Measurements from ENCODE around the gene PTPRK. TPM values are rescaled to one million over a fixed set of nuclear protein-coding genes. Genes with fewer than 3 reads are reported as not detected.

Gene PTPRK
- total and polyA plus RNA-seq, 10 of the 15 experiments (the other 5 are each of a cell fraction or from before 2014, with no cell fraction given), result 0.23 to 1.9 (median 0.55) TPM

DNA sequence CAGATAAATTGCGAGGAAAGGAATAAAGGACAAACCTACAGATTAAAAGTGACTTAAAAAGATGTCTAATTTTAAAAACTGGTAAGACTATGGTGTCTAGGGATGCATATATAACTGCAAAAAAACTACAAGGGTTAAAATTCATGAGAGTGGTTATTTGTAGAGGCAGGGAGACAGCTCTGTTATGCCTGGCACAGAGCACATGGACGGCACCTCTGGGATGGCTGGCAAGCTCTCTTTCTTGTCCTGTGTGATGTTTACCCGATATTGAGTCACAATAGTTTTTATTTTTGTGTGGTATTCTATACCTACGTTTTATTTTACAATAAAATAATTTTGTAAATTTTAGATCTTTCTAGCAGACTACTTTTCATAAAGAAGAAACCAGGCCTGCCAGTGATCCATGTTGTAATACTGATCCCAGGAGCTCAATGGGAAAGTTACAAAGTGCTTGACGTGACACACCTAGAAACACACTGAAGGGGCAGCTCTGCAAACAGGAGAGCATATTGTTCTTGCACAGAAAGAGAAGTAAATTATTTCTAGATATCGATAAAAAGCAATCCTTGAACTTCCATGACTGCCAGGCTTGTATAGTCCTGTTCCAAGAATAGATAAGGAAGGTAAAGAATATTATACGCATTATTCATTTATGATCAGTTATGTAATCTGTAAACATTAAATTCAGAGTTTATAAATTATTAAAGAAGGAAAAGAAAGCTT, 290.0 kb downstream of the PTPRK start:
- Histone ChIP-seq H3K27ac (ENCODE audit: control insufficient read depth, insufficient read depth) (no peak overlapping the region), H3K4me3 (no peak overlapping the region), H3K36me3 (ENCODE audit: control insufficient read depth in 2 of 2, insufficient read depth in 2 of 2, low read length in 1 of 2) (no peaks in the 10 kb centered on the region), H3K4me1 (ENCODE audit: control insufficient read depth, insufficient read depth, low read length) (no peaks in the 10 kb centered on the region), H4K20me1 (ENCODE audit: control insufficient read depth, insufficient read depth) (no peaks in the 10 kb centered on the region), H3K27me3 (replicated peaks in 1 of 2; ENCODE audit: control insufficient read depth in 2 of 2, insufficient read depth in 2 of 2, low read length in 1 of 2) (no peaks in the 10 kb centered on the region), H3K4me2 (ENCODE audit: control insufficient read depth, insufficient read depth) (no peak overlapping the region), H3K9ac (ENCODE audit: control insufficient read depth, insufficient read depth, low read length) (no peak overlapping the region), H2AFZ (ENCODE audit: control insufficient read depth, low read depth, low read length) (no peak overlapping the region), H3K9me3 (replicated peaks; ENCODE audit: control insufficient read depth, insufficient read depth, low read length) (no peaks in the 10 kb centered on the region), H3K79me2 (ENCODE audit: control insufficient read depth, insufficient read depth, low read length) (no peaks in the 10 kb centered on the region)
- ATAC-seq, result no peak
- no peak for FAIRE-seq
- intact Hi-C loops (cut with micrococcal nuclease; ENCODE audit: unreplicated experiment) (no loop called here), in situ Hi-C loops (cut with MboI) (no loop called here)
- BruUV-seq (replicated peaks), result no TSS peak
- POLR2A ChIA-PET, result no interaction called here
- CTCF ChIA-PET, result no interaction called here
- no peak for DNase-seq (ENCODE audit: low read depth, low spot score)
- SMC1A ChIA-PET (ENCODE audit: uncharacterized antibody, unreplicated experiment), result interaction anchor here (0.8 kb wide), 1 partner anchor 12 kb away, joined by 3 read pairs; no protein-coding TSS in a partner anchor
- RAD21 ChIA-PET (ENCODE audit: unreplicated experiment), result no interaction called here
- 41% methylated on average over 7 of the region's 7 CpGs for WGBS (ENCODE audit: insufficient coverage, insufficient replicate concordance, low lambda C conversion rate, missing lambda C conversion rate)
- TF ChIP-seq JUNB (IDR thresholded peaks at IDR 0.05) (no peak), IKZF2 (IDR thresholded peaks at IDR 0.05) (no peak), GATAD2B (conservative IDR thresholded peaks at IDR 0.05; ENCODE audit: low read depth) (no peak), SRF (IDR thresholded peaks at IDR 0.05; ENCODE audit: low read depth in 2 of 2, low read length in 2 of 2) (no peak), SMAD1 (IDR thresholded peaks at IDR 0.05; ENCODE audit: low read depth, partially characterized antibody) (no peak)
- TF ChIP-seq, protein P1, sequence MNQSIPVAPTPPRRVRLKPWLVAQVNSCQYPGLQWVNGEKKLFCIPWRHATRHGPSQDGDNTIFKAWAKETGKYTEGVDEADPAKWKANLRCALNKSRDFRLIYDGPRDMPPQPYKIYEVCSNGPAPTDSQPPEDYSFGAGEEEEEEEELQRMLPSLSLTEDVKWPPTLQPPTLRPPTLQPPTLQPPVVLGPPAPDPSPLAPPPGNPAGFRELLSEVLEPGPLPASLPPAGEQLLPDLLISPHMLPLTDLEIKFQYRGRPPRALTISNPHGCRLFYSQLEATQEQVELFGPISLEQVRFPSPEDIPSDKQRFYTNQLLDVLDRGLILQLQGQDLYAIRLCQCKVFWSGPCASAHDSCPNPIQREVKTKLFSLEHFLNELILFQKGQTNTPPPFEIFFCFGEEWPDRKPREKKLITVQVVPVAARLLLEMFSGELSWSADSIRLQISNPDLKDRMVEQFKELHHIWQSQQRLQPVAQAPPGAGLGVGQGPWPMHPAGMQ (IDR thresholded peaks at IDR 0.05; ENCODE audit: borderline replicate concordance), result no peak
- TF ChIP-seq, protein P2, sequence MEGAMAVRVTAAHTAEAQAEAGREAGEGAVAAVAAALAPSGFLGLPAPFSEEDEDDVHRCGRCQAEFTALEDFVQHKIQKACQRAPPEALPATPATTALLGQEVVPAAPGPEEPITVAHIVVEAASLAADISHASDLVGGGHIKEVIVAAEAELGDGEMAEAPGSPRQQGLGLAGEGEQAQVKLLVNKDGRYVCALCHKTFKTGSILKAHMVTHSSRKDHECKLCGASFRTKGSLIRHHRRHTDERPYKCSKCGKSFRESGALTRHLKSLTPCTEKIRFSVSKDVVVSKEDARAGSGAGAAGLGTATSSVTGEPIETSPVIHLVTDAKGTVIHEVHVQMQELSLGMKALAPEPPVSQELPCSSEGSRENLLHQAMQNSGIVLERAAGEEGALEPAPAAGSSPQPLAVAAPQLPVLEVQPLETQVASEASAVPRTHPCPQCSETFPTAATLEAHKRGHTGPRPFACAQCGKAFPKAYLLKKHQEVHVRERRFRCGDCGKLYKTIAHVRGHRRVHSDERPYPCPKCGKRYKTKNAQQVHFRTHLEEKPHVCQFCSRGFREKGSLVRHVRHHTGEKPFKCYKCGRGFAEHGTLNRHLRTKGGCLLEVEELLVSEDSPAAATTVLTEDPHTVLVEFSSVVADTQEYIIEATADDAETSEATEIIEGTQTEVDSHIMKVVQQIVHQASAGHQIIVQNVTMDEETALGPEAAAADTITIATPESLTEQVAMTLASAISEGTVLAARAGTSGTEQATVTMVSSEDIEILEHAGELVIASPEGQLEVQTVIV (IDR thresholded peaks at IDR 0.05; ENCODE audit: borderline replicate concordance, partially characterized antibody), result no peak

Data from GM12878 (cell line).